GM23338 (cell line): ENCODE measurements around the gene SPECC1. TPM values are rescaled to one million over a fixed set of nuclear protein-coding genes. Genes with fewer than 3 reads are reported as not detected.

Source experiments
- ATAC-seq: fragments of 200-7000 bp; cut with Tn5 transposase; 3 replicates; pipeline ENCODE4 v1.9.1; 2020
- DNase-seq: peaks from one replicate; pipeline ENCODE4 v3.0.0-alpha.2; 2015; ENCODE audit warnings: low spot score
- H2AFZ ChIP-seq: fragments of 200-600 bp; sonication (generic); 2 replicates; pipeline ENCODE4 v1.8.0; 2016; ENCODE audit warnings: antibody characterized with exemption, mild to moderate bottlenecking, moderate library complexity
- H3F3A ChIP-seq: fragments of 200-600 bp; sonication (generic); replicated peaks from 2 replicates; pipeline ENCODE4 v1.8.0; 2017; ENCODE audit warnings: antibody characterized with exemption, mixed run types, low read depth
- H3K27ac ChIP-seq: fragments of 200-600 bp; sonication (generic); 2 replicates; pipeline ENCODE4 v1.6.1; 2016; ENCODE audit warnings: low read depth
- H3K27me3 ChIP-seq: fragments of 200-600 bp; sonication (generic); 2 replicates; pipeline ENCODE4 v1.8.0; 2016; ENCODE audit warnings: mild to moderate bottlenecking, mixed run types, moderate library complexity; ENCODE audit not compliant: insufficient read depth
- H3K36me3 ChIP-seq: fragments of 200-600 bp; sonication (generic); 2 replicates; pipeline ENCODE4 v1.8.0; 2016; ENCODE audit warnings: mild to moderate bottlenecking; ENCODE audit not compliant: insufficient read depth
- H3K4me1 ChIP-seq: fragments of 200-600 bp; sonication (generic); 2 replicates; pipeline ENCODE4 v1.8.0; 2016; ENCODE audit warnings: mild to moderate bottlenecking, moderate library complexity; ENCODE audit not compliant: insufficient read depth
- H3K4me2 ChIP-seq: fragments of 200-600 bp; sonication (generic); 2 replicates; pipeline ENCODE4 v1.7.1; 2017; ENCODE audit warnings: mixed run types
- H3K4me3 ChIP-seq: fragments of 200-600 bp; sonication (generic); 2 replicates; pipeline ENCODE4 v1.6.1; 2016; ENCODE audit warnings: mixed run types
- H3K79me2 ChIP-seq: fragments of 200-600 bp; sonication (generic); replicated peaks from 2 replicates; pipeline ENCODE4 v1.8.0; 2017; ENCODE audit warnings: mild to moderate bottlenecking; ENCODE audit not compliant: insufficient read depth
- H3K9me2 ChIP-seq: fragments of 200-600 bp; sonication (generic); 2 replicates; pipeline ENCODE4 v1.8.0; 2017; ENCODE audit not compliant: insufficient read depth
- H4K20me1 ChIP-seq: fragments of 200-600 bp; sonication (generic); replicated peaks from 2 replicates; pipeline ENCODE4 v1.8.0; 2017; ENCODE audit warnings: mild to moderate bottlenecking; ENCODE audit not compliant: insufficient read depth
- H3K27ac Mint-ChIP-seq: 2 replicates; pipeline ENCODE4 v1.8.0; 2020; ENCODE audit warnings: inconsistent platforms, mild to moderate bottlenecking, moderate library complexity, mixed read lengths
- H3K27me3 Mint-ChIP-seq: 3 replicates; pipeline ENCODE4 v1.8.0; 2022; ENCODE audit warnings: low read depth, mild to moderate bottlenecking, moderate library complexity, mixed read lengths, inconsistent platforms; ENCODE audit not compliant: insufficient read depth, poor library complexity
- H3K36me3 Mint-ChIP-seq: 3 replicates; pipeline ENCODE4 v1.8.0; 2021; ENCODE audit warnings: low read depth, mild to moderate bottlenecking, inconsistent platforms, moderate library complexity, mixed read lengths
- H3K4me1 Mint-ChIP-seq: 3 replicates; pipeline ENCODE4 v1.8.0; 2020; ENCODE audit warnings: mild to moderate bottlenecking, inconsistent platforms, mixed read lengths
- H3K4me3 Mint-ChIP-seq: 3 replicates; pipeline ENCODE4 v1.8.0; 2021; ENCODE audit warnings: moderate library complexity, mild to moderate bottlenecking, inconsistent platforms, mixed read lengths
- H3K9me3 Mint-ChIP-seq: 3 replicates; pipeline ENCODE4 v1.8.0; 2020; ENCODE audit warnings: moderate library complexity, mild to moderate bottlenecking, inconsistent platforms, mixed read lengths
- CREB1 ChIP-seq: fragments of 250-450 bp; sonication (Bioruptor Pico); IDR thresholded peaks from 2 replicates; pipeline ENCODE4 v1.5.0; 2020; ENCODE audit warnings: low read depth, mild to moderate bottlenecking, moderate library complexity
- EZH2 ChIP-seq: fragments of 200-600 bp; sonication (generic); IDR thresholded peaks from one replicate; pipeline ENCODE4 v1.8.0; 2017; ENCODE audit warnings: antibody characterized with exemption, mild to moderate bottlenecking, low read depth; ENCODE audit not compliant: unreplicated experiment
- EZH2phosphoT487 ChIP-seq: fragments of 200-600 bp; sonication (generic); IDR thresholded peaks from one replicate; pipeline ENCODE4 v1.8.1; 2018; ENCODE audit warnings: antibody characterized with exemption; ENCODE audit not compliant: unreplicated experiment
- JUNB ChIP-seq: IDR thresholded peaks from one replicate; pipeline ENCODE4 v1.6.1; 2016; ENCODE audit warnings: antibody characterized with exemption; ENCODE audit not compliant: unreplicated experiment
- NANOG ChIP-seq: IDR thresholded peaks from 2 replicates; pipeline ENCODE4 v1.6.1; 2016; ENCODE audit warnings: antibody characterized with exemption, borderline replicate concordance
- POLR2AphosphoS5 ChIP-seq: IDR thresholded peaks from 2 replicates; pipeline ENCODE4 v1.6.1; 2016; ENCODE audit warnings: antibody characterized with exemption, low read depth
- STAT1 ChIP-seq: IDR thresholded peaks from one replicate; pipeline ENCODE4 v1.6.1; 2016; ENCODE audit warnings: antibody characterized with exemption; ENCODE audit not compliant: unreplicated experiment
- ZNF114 ChIP-seq: fragments of 250-450 bp; sonication (Bioruptor Pico); IDR thresholded peaks from 2 replicates; pipeline ENCODE4 v1.5.0; 2020; ENCODE audit warnings: mild to moderate bottlenecking, moderate library complexity
- ZNF331 ChIP-seq: fragments of 250-450 bp; sonication (Bioruptor Pico); IDR thresholded peaks from 2 replicates; pipeline ENCODE4 v1.5.0; 2020; ENCODE audit warnings: low read depth, mild to moderate bottlenecking, moderate library complexity
- polyA plus RNA-seq: library from polyadenylated mRNA; unstranded; fragments of >200 nt; fragmentation: Nextera tagmentation; extraction: Ambion mirVana; gene quantifications from 2 replicates; pipeline ENCODE4 v1.2.1, GENCODE V29; 2016
- total RNA-seq: library from RNA; depleted of rRNA; stranded (reverse); fragments of >200 nt; shearing (Covaris generic); gene quantifications from 2 replicates; pipeline ENCODE4 v1.2.3, GENCODE V29; 2014
- TF ChIP-seq, protein P1 (sequence below): IDR thresholded peaks from 2 replicates; pipeline ENCODE4 v1.6.1; 2016; ENCODE audit warnings: antibody characterized with exemption
- TF ChIP-seq, protein P2 (sequence below): fragments of 250-450 bp; sonication (Bioruptor Pico); IDR thresholded peaks from 2 replicates; pipeline ENCODE4 v1.5.0; 2020; ENCODE audit warnings: mild to moderate bottlenecking, moderate library complexity
- TF ChIP-seq, protein P3 (sequence below), 2 experiments: fragments of 200-600 bp in 1 of 2; sonication (generic) in 1 of 2; conservative IDR thresholded peaks; 2 replicates each; pipeline versions ENCODE4 v1.5.1 to v1.6.1; 2016 to 2017; ENCODE audit warnings: antibody characterized with exemption in 2 of 2, low read depth in 2 of 2, mild to moderate bottlenecking in 2 of 2, moderate library complexity in 1 of 2
- TF ChIP-seq, protein P4 (sequence below): IDR thresholded peaks from one replicate; pipeline ENCODE4 v1.6.1; 2018; ENCODE audit warnings: antibody characterized with exemption; ENCODE audit not compliant: unreplicated experiment

Gene SPECC1
- total and polyA plus RNA-seq, 2 experiments from 2014 or later = 42.6 to 101 TPM

DNA sequence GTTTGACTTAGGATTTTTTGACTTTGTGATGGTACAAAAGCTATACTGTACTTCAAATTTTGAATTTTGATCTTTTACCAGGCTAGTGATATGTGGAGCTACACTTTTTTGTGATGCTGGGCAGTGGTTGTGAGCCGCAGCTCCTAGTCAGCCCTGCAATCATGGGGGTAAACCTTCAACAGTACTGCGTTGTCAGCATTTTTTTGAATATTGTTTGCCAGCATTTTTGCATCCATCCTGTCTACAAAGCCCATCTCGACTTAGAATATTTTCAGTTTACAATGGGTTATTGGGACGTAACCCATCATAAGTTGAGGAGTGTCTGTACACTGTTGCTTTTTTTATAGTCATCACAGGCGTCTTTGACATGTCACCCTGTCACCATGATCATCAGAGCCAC is 142.0 kb downstream of the SPECC1 start:
- H3K27ac Mint-ChIP-seq = no peak overlapping the region

More for the DNA sequence above, 142.0 kb downstream of the SPECC1 start:
- peaks cover 2% of the 10 kb centered on the region for H3K27me3 Mint-ChIP-seq
- H3K9me3 Mint-ChIP-seq = no peaks in the 10 kb centered on the region; the same call in 2 of the 3 replicates
- DNase-seq (no peak), ATAC-seq (no peak)
- no peaks in the 10 kb centered on the region for H3K4me1 Mint-ChIP-seq
- no peak overlapping the region for H3K4me3 Mint-ChIP-seq
- Histone ChIP-seq H3K4me1 (peaks cover 10% of the 10 kb centered on the region; the same call in 1 of the 2 replicates), H3K4me2 (no peak overlapping the region), H3K4me3 (no peak overlapping the region), H3F3A (no peaks in the 10 kb centered on the region), H4K20me1 (no peaks in the 10 kb centered on the region), H2AFZ (no peak overlapping the region), H3K27ac (no peak overlapping the region), H3K9me2 (no peaks in the 10 kb centered on the region), H3K27me3 (0 out of 2 replicates have a peak, but pooled peaks cover 5% of the 10 kb centered on the region), H3K79me2 (no peaks in the 10 kb centered on the region), H3K36me3 (no peaks in the 10 kb centered on the region; the same call in 1 of the 2 replicates)
- H3K36me3 Mint-ChIP-seq = no peaks in the 10 kb centered on the region
- TF ChIP-seq NANOG (no peak), ZNF114 (CRISPR knock-in tag) (no peak), POLR2AphosphoS5 (no peak), JUNB (no peak), CREB1 (CRISPR knock-in tag) (no peak), EZH2 (no peak), STAT1 (no peak), ZNF331 (CRISPR knock-in tag) (no peak), EZH2phosphoT487 (no peak)
- TF ChIP-seq, protein P1, sequence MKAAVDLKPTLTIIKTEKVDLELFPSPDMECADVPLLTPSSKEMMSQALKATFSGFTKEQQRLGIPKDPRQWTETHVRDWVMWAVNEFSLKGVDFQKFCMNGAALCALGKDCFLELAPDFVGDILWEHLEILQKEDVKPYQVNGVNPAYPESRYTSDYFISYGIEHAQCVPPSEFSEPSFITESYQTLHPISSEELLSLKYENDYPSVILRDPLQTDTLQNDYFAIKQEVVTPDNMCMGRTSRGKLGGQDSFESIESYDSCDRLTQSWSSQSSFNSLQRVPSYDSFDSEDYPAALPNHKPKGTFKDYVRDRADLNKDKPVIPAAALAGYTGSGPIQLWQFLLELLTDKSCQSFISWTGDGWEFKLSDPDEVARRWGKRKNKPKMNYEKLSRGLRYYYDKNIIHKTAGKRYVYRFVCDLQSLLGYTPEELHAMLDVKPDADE = no peak
- TF ChIP-seq, protein P2, sequence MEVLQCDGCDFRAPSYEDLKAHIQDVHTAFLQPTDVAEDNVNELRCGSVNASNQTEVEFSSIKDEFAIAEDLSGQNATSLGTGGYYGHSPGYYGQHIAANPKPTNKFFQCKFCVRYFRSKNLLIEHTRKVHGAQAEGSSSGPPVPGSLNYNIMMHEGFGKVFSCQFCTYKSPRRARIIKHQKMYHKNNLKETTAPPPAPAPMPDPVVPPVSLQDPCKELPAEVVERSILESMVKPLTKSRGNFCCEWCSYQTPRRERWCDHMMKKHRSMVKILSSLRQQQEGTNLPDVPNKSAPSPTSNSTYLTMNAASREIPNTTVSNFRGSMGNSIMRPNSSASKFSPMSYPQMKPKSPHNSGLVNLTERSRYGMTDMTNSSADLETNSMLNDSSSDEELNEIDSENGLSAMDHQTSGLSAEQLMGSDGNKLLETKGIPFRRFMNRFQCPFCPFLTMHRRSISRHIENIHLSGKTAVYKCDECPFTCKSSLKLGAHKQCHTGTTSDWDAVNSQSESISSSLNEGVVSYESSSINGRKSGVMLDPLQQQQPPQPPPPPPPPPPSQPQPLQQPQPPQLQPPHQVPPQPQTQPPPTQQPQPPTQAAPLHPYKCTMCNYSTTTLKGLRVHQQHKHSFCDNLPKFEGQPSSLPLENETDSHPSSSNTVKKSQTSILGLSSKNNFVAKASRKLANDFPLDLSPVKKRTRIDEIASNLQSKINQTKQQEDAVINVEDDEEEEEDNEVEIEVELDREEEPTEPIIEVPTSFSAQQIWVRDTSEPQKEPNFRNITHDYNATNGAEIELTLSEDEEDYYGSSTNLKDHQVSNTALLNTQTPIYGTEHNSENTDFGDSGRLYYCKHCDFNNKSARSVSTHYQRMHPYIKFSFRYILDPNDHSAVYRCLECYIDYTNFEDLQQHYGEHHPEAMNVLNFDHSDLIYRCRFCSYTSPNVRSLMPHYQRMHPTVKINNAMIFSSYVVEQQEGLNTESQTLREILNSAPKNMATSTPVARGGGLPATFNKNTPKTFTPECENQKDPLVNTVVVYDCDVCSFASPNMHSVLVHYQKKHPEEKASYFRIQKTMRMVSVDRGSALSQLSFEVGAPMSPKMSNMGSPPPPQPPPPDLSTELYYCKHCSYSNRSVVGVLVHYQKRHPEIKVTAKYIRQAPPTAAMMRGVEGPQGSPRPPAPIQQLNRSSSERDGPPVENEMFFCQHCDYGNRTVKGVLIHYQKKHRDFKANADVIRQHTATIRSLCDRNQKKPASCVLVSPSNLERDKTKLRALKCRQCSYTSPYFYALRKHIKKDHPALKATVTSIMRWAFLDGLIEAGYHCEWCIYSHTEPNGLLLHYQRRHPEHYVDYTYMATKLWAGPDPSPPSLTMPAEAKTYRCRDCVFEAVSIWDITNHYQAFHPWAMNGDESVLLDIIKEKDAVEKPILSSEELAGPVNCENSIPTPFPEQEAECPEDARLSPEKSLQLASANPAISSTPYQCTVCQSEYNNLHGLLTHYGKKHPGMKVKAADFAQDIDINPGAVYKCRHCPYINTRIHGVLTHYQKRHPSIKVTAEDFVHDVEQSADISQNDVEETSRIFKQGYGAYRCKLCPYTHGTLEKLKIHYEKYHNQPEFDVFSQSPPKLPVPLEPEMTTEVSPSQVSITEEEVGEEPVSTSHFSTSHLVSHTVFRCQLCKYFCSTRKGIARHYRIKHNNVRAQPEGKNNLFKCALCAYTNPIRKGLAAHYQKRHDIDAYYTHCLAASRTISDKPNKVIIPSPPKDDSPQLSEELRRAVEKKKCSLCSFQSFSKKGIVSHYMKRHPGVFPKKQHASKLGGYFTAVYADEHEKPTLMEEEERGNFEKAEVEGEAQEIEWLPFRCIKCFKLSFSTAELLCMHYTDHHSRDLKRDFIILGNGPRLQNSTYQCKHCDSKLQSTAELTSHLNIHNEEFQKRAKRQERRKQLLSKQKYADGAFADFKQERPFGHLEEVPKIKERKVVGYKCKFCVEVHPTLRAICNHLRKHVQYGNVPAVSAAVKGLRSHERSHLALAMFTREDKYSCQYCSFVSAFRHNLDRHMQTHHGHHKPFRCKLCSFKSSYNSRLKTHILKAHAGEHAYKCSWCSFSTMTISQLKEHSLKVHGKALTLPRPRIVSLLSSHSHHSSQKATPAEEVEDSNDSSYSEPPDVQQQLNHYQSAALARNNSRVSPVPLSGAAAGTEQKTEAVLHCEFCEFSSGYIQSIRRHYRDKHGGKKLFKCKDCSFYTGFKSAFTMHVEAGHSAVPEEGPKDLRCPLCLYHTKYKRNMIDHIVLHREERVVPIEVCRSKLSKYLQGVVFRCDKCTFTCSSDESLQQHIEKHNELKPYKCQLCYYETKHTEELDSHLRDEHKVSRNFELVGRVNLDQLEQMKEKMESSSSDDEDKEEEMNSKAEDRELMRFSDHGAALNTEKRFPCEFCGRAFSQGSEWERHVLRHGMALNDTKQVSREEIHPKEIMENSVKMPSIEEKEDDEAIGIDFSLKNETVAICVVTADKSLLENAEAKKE (CRISPR knock-in tag) = no peak
- TF ChIP-seq, protein P3, sequence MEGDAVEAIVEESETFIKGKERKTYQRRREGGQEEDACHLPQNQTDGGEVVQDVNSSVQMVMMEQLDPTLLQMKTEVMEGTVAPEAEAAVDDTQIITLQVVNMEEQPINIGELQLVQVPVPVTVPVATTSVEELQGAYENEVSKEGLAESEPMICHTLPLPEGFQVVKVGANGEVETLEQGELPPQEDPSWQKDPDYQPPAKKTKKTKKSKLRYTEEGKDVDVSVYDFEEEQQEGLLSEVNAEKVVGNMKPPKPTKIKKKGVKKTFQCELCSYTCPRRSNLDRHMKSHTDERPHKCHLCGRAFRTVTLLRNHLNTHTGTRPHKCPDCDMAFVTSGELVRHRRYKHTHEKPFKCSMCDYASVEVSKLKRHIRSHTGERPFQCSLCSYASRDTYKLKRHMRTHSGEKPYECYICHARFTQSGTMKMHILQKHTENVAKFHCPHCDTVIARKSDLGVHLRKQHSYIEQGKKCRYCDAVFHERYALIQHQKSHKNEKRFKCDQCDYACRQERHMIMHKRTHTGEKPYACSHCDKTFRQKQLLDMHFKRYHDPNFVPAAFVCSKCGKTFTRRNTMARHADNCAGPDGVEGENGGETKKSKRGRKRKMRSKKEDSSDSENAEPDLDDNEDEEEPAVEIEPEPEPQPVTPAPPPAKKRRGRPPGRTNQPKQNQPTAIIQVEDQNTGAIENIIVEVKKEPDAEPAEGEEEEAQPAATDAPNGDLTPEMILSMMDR (conservative IDR thresholded peaks at IDR 0.05; ENCODE audit: low read depth in 2 of 2) = no peak
- TF ChIP-seq, protein P4, sequence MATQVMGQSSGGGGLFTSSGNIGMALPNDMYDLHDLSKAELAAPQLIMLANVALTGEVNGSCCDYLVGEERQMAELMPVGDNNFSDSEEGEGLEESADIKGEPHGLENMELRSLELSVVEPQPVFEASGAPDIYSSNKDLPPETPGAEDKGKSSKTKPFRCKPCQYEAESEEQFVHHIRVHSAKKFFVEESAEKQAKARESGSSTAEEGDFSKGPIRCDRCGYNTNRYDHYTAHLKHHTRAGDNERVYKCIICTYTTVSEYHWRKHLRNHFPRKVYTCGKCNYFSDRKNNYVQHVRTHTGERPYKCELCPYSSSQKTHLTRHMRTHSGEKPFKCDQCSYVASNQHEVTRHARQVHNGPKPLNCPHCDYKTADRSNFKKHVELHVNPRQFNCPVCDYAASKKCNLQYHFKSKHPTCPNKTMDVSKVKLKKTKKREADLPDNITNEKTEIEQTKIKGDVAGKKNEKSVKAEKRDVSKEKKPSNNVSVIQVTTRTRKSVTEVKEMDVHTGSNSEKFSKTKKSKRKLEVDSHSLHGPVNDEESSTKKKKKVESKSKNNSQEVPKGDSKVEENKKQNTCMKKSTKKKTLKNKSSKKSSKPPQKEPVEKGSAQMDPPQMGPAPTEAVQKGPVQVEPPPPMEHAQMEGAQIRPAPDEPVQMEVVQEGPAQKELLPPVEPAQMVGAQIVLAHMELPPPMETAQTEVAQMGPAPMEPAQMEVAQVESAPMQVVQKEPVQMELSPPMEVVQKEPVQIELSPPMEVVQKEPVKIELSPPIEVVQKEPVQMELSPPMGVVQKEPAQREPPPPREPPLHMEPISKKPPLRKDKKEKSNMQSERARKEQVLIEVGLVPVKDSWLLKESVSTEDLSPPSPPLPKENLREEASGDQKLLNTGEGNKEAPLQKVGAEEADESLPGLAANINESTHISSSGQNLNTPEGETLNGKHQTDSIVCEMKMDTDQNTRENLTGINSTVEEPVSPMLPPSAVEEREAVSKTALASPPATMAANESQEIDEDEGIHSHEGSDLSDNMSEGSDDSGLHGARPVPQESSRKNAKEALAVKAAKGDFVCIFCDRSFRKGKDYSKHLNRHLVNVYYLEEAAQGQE = no peak
